A673 (cell line): ENCODE data around the gene ZC3H15.

Experiments used
- EZH2 ChIP-seq: fragments of 200-600 bp; sonication (generic); IDR thresholded peaks from 2 replicates; pipeline ENCODE4 v1.6.1; 2017; ENCODE audit warnings: borderline replicate concordance, low read depth, mild to moderate bottlenecking, mixed read lengths, antibody characterized with exemption, low read length; ENCODE audit not compliant: poor library complexity, severe bottlenecking
- TF ChIP-seq, protein P1 (sequence below): fragments of 300-800, 200-600 bp; sonication (generic); conservative IDR thresholded peaks from 2 replicates; pipeline ENCODE4 v1.5.1; 2017; ENCODE audit warnings: low read depth, mild to moderate bottlenecking, antibody characterized with exemption, low read length, moderate library complexity, mixed read lengths

DNA sequence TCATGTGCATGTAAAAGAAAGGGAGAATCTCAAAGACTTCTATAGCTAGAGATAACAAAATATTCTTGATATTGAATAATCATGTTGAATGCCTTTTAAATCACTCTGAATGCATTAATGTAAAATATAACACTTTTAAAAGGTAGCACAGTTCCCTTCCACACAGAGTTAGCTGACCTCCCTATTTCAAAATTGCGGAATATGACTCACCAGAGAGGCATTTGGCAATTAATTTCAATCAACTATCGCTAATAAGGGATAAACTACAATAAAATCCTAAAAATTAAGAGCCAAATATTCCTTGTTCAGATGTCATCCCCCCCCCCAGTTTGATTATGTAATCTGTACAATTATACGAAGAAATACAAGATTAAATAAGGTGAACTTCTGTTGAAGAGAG, 29.3 kb downstream of the ZC3H15 start:
- no peak for TF ChIP-seq EZH2
- TF ChIP-seq, protein P1, sequence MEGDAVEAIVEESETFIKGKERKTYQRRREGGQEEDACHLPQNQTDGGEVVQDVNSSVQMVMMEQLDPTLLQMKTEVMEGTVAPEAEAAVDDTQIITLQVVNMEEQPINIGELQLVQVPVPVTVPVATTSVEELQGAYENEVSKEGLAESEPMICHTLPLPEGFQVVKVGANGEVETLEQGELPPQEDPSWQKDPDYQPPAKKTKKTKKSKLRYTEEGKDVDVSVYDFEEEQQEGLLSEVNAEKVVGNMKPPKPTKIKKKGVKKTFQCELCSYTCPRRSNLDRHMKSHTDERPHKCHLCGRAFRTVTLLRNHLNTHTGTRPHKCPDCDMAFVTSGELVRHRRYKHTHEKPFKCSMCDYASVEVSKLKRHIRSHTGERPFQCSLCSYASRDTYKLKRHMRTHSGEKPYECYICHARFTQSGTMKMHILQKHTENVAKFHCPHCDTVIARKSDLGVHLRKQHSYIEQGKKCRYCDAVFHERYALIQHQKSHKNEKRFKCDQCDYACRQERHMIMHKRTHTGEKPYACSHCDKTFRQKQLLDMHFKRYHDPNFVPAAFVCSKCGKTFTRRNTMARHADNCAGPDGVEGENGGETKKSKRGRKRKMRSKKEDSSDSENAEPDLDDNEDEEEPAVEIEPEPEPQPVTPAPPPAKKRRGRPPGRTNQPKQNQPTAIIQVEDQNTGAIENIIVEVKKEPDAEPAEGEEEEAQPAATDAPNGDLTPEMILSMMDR, result no peak
